ENCODE data around the gene CCDC6.

DNA sequence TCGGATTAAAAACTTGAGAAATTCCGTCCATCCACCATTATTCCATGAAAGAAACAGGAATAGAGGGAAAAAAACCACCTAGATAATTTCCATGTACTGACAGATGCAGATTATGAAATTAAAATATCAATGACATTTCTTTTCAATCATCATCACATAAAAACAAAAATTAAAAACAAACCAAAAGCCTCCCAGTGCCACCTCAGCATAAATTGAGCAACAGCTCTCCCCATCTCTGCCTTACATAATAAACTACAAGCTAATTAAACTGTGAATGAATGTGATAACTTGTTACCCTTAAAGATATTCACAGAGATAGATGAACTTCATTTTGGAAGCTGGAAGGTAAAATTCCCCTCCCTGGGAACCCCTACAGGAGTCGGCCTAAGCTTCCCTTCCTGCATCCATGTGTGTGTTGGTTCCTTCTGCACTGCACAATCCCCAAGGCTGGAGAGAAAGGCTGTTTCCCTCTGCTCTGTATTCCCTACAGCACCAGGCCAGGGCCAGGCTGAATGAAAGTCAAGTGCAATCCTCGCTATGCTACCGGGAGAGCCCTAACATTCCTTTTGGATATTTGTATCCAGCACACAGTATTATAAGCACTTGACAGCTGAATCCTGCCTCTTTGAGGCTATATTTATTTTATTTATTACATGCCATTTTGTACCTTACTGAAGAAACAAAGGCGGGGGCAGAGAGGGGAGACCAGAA lies 8.1 kb downstream of the CCDC6 start:
- TF ChIP-seq, protein P1, sequence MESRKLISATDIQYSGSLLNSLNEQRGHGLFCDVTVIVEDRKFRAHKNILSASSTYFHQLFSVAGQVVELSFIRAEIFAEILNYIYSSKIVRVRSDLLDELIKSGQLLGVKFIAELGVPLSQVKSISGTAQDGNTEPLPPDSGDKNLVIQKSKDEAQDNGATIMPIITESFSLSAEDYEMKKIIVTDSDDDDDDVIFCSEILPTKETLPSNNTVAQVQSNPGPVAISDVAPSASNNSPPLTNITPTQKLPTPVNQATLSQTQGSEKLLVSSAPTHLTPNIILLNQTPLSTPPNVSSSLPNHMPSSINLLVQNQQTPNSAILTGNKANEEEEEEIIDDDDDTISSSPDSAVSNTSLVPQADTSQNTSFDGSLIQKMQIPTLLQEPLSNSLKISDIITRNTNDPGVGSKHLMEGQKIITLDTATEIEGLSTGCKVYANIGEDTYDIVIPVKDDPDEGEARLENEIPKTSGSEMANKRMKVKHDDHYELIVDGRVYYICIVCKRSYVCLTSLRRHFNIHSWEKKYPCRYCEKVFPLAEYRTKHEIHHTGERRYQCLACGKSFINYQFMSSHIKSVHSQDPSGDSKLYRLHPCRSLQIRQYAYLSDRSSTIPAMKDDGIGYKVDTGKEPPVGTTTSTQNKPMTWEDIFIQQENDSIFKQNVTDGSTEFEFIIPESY (IDR thresholded peaks at IDR 0.05; ENCODE audit: extremely low read depth, insufficient replicate concordance, low read length) = no peak
- TF ChIP-seq YY1 (IDR thresholded peaks at IDR 0.05; ENCODE audit: extremely low read depth, insufficient replicate concordance, low read depth, low read length) (no peak), POLR2A (IDR thresholded peaks at IDR 0.05; ENCODE audit: borderline replicate concordance, extremely low read depth, insufficient read depth, insufficient read length) (no peak), EGR1 (IDR thresholded peaks at IDR 0.05; ENCODE audit: low read depth) (no peak), EZH2 (IDR thresholded peaks at IDR 0.05) (no peak), SP1 (IDR thresholded peaks at IDR 0.05; ENCODE audit: low read depth) (no peak), POLR2AphosphoS5 (IDR thresholded peaks at IDR 0.05; ENCODE audit: low read depth, low read length) (no peak), SRF (IDR thresholded peaks at IDR 0.05; ENCODE audit: low read depth) (no peak), RAD21 (IDR thresholded peaks at IDR 0.05; ENCODE audit: low read depth) (no peak), TCF7L2 (IDR thresholded peaks at IDR 0.05; ENCODE audit: borderline replicate concordance, extremely low read depth, insufficient read depth, insufficient read length) (no peak)
- TF ChIP-seq, protein P2, sequence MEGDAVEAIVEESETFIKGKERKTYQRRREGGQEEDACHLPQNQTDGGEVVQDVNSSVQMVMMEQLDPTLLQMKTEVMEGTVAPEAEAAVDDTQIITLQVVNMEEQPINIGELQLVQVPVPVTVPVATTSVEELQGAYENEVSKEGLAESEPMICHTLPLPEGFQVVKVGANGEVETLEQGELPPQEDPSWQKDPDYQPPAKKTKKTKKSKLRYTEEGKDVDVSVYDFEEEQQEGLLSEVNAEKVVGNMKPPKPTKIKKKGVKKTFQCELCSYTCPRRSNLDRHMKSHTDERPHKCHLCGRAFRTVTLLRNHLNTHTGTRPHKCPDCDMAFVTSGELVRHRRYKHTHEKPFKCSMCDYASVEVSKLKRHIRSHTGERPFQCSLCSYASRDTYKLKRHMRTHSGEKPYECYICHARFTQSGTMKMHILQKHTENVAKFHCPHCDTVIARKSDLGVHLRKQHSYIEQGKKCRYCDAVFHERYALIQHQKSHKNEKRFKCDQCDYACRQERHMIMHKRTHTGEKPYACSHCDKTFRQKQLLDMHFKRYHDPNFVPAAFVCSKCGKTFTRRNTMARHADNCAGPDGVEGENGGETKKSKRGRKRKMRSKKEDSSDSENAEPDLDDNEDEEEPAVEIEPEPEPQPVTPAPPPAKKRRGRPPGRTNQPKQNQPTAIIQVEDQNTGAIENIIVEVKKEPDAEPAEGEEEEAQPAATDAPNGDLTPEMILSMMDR (IDR thresholded peaks at IDR 0.05 in 2 of 3, conservative IDR thresholded peaks at IDR 0.05 in 1 of 3; ENCODE audit: borderline replicate concordance in 1 of 3, insufficient read depth in 1 of 3, low read depth in 2 of 3, low read length in 2 of 3) = no peak
- TF ChIP-seq, protein P3, sequence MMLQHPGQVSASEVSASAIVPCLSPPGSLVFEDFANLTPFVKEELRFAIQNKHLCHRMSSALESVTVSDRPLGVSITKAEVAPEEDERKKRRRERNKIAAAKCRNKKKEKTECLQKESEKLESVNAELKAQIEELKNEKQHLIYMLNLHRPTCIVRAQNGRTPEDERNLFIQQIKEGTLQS (IDR thresholded peaks at IDR 0.05) = no peak
- TF ChIP-seq, protein P4, sequence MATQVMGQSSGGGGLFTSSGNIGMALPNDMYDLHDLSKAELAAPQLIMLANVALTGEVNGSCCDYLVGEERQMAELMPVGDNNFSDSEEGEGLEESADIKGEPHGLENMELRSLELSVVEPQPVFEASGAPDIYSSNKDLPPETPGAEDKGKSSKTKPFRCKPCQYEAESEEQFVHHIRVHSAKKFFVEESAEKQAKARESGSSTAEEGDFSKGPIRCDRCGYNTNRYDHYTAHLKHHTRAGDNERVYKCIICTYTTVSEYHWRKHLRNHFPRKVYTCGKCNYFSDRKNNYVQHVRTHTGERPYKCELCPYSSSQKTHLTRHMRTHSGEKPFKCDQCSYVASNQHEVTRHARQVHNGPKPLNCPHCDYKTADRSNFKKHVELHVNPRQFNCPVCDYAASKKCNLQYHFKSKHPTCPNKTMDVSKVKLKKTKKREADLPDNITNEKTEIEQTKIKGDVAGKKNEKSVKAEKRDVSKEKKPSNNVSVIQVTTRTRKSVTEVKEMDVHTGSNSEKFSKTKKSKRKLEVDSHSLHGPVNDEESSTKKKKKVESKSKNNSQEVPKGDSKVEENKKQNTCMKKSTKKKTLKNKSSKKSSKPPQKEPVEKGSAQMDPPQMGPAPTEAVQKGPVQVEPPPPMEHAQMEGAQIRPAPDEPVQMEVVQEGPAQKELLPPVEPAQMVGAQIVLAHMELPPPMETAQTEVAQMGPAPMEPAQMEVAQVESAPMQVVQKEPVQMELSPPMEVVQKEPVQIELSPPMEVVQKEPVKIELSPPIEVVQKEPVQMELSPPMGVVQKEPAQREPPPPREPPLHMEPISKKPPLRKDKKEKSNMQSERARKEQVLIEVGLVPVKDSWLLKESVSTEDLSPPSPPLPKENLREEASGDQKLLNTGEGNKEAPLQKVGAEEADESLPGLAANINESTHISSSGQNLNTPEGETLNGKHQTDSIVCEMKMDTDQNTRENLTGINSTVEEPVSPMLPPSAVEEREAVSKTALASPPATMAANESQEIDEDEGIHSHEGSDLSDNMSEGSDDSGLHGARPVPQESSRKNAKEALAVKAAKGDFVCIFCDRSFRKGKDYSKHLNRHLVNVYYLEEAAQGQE (IDR thresholded peaks at IDR 0.05; ENCODE audit: low read depth) = no peak
- TF ChIP-seq, protein P5, sequence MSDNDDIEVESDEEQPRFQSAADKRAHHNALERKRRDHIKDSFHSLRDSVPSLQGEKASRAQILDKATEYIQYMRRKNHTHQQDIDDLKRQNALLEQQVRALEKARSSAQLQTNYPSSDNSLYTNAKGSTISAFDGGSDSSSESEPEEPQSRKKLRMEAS (IDR thresholded peaks at IDR 0.05) = no peak
